Muscle layer of duodenum (tissue), 2 donors: ENCODE results near the gene SFXN5.

Experiments
- H3K27ac ChIP-seq: one replicate; pipeline ENCODE4 v1.7.0; 2013; ENCODE audit warnings: mild to moderate bottlenecking, low read length
- H3K27me3 ChIP-seq: one replicate; pipeline ENCODE4 v1.7.0; 2013; ENCODE audit warnings: low read depth, mild to moderate bottlenecking, control low read depth, low read length
- H3K36me3 ChIP-seq, 2 donors: one replicate each; pipeline ENCODE4 v1.7.0; 2013; ENCODE audit warnings: low read length in 2 of 2, control low read depth in 1 of 2, mild to moderate bottlenecking in 1 of 2; ENCODE audit not compliant: insufficient read depth in 2 of 2, control insufficient read depth in 1 of 2
- H3K4me1 ChIP-seq, 2 donors: one replicate each; pipeline ENCODE4 v1.7.0; 2013; ENCODE audit warnings: low read length in 2 of 2, mild to moderate bottlenecking in 2 of 2, control low read depth in 1 of 2, moderate library complexity in 1 of 2; ENCODE audit not compliant: insufficient read depth in 2 of 2, control insufficient read depth in 1 of 2
- H3K4me3 ChIP-seq, 2 donors: one replicate each; pipeline ENCODE4 v1.7.0; 2013; ENCODE audit warnings: low read length in 2 of 2, low read depth in 1 of 2, mild to moderate bottlenecking in 1 of 2
- H3K9me3 ChIP-seq, 2 donors: one replicate each; pipeline ENCODE4 v1.7.0; 2013; ENCODE audit warnings: low read length in 2 of 2, control low read depth in 1 of 2, mild to moderate bottlenecking in 1 of 2; ENCODE audit not compliant: control insufficient read depth in 1 of 2
- donor health status: healthy.

The SFXN5 gene

DNA sequence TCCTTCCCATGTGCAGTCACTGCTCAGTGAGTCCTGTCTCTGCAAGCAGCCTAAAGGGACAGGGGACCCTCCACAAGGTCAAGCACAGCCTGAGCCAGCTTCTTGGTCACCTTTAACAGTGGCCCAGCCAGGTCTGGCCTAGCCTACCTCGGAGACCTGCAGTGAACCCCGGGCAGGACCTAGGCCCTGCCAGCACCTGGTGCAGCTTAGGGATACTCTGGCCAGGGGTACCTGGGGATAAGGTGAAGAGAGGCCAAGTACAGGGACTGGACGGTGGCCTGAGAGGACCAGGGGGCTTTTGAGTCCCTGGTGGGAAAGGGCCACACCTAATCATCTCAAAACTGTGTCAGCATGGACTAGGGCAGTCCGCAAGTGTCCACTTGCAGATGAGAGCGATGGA, 86.4 kb downstream of the SFXN5 start:
- Histone ChIP-seq H3K27ac (no peak overlapping the region), H3K9me3 (no peaks in the 10 kb centered on the region), H3K4me3 (no peak overlapping the region), H3K4me1 (no peaks in the 10 kb centered on the region), H3K36me3 (peaks cover 0 to 29% of the 10 kb centered on the region in 2 donors), H3K27me3 (no peaks in the 10 kb centered on the region)

GRCh38 chr2:72984172-72984671, 87.3 kb downstream of the SFXN5 start:
- Histone ChIP-seq H3K4me1 (no peaks in the 10 kb centered on the region), H3K27me3 (no peaks in the 10 kb centered on the region), H3K9me3 (no peaks in the 10 kb centered on the region), H3K27ac (no peak overlapping the region), H3K4me3 (no peak overlapping the region), H3K36me3 (peaks cover 0 to 29% of the 10 kb centered on the region in 2 donors)

DNA sequence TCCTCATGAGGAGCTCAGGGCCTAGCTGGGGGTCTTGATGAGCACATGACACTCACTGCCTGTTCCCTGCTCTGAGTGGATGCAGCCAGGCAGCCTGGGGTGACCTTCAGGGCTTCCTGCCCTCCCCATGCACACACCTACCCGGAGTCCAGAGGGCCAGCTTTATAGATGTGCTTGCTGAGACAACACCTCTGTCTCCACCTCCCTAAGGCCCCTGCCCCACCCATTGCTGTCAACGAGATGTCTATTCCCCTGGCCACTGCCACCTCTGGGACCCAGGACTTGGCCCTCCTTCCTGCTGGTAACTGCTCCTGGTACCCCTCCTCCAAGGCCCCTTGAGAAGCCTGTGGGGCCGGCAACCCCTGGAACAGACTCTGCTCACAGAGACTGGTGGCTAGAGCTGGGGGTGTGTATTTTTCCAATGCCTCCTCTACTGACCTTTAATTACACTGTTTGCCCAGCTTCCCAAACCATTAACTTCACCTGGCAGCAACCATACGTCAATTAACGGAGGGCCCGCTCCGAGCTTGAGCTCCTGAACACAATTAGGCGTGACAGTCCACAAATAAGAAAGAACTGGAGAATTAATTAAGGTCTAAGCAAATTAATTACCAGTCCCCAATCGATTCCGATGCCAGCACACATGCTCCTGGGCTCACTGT, 87.9 kb downstream of the SFXN5 start:
- no peaks in the 10 kb centered on the region for H3K27me3 ChIP-seq
- no peak overlapping the region for H3K4me3 ChIP-seq
- H3K4me1 ChIP-seq, result no peaks in the 10 kb centered on the region
- H3K36me3 ChIP-seq, result peaks cover 0 to 24% of the 10 kb centered on the region in 2 donors
- no peak overlapping the region for H3K27ac ChIP-seq
- no peaks in the 10 kb centered on the region for H3K9me3 ChIP-seq

DNA sequence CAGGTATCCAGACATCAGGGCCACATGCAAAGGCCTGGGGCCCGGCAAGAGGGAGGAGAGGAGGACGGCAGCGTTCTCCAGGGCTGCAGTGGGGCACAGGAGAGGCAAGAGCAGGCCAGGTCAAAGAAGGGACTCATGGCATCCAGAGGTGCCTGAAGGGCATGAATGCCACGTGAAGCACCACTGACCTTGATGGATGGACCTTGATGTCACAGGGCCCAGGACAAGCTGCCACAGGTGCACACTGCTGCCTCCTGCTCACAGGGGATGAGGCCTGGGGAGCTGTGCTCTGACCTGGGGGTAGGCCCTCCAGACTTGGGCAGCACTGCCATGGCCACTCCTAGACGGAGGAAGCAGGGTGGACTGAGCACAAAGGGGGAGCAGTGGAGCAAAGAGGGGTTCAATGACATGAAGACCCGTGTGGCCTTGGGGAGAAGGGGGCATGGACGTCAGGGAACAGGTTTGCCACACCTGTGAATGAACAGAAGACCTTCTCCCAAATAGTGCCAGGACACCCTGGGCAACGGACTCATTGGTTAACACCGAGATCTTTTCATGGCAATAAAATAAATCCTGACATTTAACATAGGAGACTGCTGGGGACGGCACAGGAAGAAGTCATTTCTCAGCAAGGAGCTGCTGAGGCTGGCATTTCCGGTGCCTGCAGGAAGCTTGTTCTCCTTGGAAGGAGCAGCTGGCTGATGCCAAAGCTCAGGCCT, 88.6 kb downstream of the SFXN5 start:
- H3K4me3 ChIP-seq, result no peak overlapping the region
- H3K27ac ChIP-seq, result no peak overlapping the region
- no peaks in the 10 kb centered on the region for H3K27me3 ChIP-seq
- no peaks in the 10 kb centered on the region for H3K9me3 ChIP-seq
- no peaks in the 10 kb centered on the region for H3K4me1 ChIP-seq
- peaks cover 0 to 17% of the 10 kb centered on the region in 2 donors for H3K36me3 ChIP-seq

DNA sequence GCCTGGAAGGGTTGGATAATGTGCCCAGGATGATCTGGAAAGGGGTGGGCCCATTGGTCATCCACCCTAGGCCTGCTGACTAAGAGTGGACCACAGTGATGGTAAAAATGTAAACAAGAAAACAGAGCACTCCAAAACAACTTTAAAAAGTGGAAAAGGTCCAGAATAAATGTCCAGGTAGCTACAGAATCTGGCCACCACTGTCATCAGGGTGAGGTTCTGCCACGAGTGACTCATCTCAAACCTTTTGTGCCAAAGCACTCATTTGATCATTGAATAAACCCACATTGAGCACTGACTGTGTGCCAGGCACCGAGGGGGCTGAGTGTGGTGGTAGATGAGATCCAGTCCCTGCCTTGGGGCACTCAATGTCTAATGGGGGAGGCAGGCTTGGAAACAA, 89.3 kb downstream of the SFXN5 start:
- H3K4me1 ChIP-seq, result no peaks in the 10 kb centered on the region
- H3K36me3 ChIP-seq, result peaks cover 0 to 14% of the 10 kb centered on the region in 2 donors
- H3K27ac ChIP-seq, result no peak overlapping the region
- no peaks in the 10 kb centered on the region for H3K27me3 ChIP-seq
- no peak overlapping the region for H3K4me3 ChIP-seq
- H3K9me3 ChIP-seq, result no peaks in the 10 kb centered on the region

- Histone ChIP-seq H3K4me1 (no peaks in the 10 kb centered on the region), H3K27ac (no peak overlapping the region), H3K9me3 (no peaks in the 10 kb centered on the region), H3K36me3 (peaks cover 0 to 14% of the 10 kb centered on the region in 2 donors), H3K4me3 (no peak overlapping the region), H3K27me3 (no peaks in the 10 kb centered on the region)
Measured at GRCh38 chr2:72981536-72981935, 90.0 kb downstream of the SFXN5 start.

GRCh38 chr2:72980535-72981217, 90.8 kb downstream of the SFXN5 start:
- Histone ChIP-seq H3K4me1 (no peaks in the 10 kb centered on the region), H3K36me3 (peaks cover 0 to 7% of the 10 kb centered on the region in 2 donors)

GRCh38 chr2:72979896-72980295, 91.6 kb downstream of the SFXN5 start:
- no peak overlapping the region for H3K27ac ChIP-seq

More at GRCh38 chr2:72980535-72981217, 90.8 kb downstream of the SFXN5 start:
- H3K4me3 ChIP-seq, result no peak overlapping the region
- H3K9me3 ChIP-seq, result no peaks in the 10 kb centered on the region
- H3K27me3 ChIP-seq, result no peaks in the 10 kb centered on the region
- H3K27ac ChIP-seq, result no peak overlapping the region

GRCh38 chr2:72975017-72975416, 96.5 kb downstream of the SFXN5 start:
- Histone ChIP-seq H3K4me3 (no peak overlapping the region), H3K36me3 (no peaks in the 10 kb centered on the region), H3K9me3 (no peaks in the 10 kb centered on the region), H3K4me1 (no peaks in the 10 kb centered on the region), H3K27ac (no peak overlapping the region), H3K27me3 (no peaks in the 10 kb centered on the region)

More at GRCh38 chr2:72979896-72980295, 91.6 kb downstream of the SFXN5 start:
- H3K27me3 ChIP-seq, result no peaks in the 10 kb centered on the region
- no peaks in the 10 kb centered on the region for H3K4me1 ChIP-seq
- H3K4me3 ChIP-seq, result no peak overlapping the region
- no peaks in the 10 kb centered on the region for H3K9me3 ChIP-seq
- H3K36me3 ChIP-seq, result peaks cover 0 to 7% of the 10 kb centered on the region in 2 donors

GRCh38 chr2:72974436-72974754, 97.1 kb downstream of the SFXN5 start:
- H3K9me3 ChIP-seq, result no peaks in the 10 kb centered on the region
- no peaks in the 10 kb centered on the region for H3K27me3 ChIP-seq
- H3K27ac ChIP-seq, result no peak overlapping the region
- no peaks in the 10 kb centered on the region for H3K4me1 ChIP-seq
- H3K36me3 ChIP-seq, result no peaks in the 10 kb centered on the region
- no peak overlapping the region for H3K4me3 ChIP-seq

DNA sequence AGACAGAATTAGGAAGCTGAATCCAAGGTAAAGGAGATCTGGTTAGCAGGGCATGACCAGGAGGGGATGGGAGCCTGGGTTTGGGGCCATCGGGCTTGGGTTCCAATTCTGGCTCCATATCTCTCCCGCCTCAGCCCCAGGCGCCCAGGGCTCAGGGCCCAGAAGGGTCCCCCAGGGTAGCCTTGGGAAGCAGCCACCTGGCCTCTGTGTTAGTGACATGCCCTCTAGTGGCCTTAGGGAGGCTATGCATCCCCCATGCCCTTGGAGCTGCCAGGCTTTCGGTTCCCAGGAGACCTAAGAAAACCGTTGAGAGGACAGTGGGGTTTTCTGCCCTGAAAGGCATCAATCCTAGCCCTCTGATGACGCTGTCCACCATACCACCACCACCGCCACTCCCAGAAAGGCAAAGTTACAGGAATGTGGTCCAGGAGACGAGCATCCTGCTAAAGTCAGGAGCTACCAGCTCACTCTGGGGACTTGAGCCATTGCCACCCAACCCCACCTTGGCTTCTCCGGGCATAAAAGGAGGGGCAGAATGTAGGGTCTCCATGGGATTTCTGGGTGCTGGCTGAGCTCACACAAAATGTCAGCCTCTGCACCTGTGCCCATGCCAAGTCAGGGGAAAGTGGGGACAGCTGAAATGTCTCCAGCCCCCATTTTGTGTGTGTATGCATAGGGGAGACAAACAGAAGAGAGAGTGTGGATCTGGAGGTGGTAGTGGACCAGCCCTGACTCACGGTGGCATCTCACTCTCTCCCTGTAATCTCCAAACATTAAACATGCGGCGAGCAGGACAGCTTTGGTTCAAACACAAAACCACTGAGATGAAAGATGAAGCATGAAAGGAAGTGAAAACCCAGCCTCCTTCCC, 97.7 kb downstream of the SFXN5 start:
- H3K9me3 ChIP-seq, result no peaks in the 10 kb centered on the region
- H3K27ac ChIP-seq, result no peak overlapping the region
- no peaks in the 10 kb centered on the region for H3K27me3 ChIP-seq
- no peak overlapping the region for H3K4me3 ChIP-seq
- no peaks in the 10 kb centered on the region for H3K36me3 ChIP-seq
- H3K4me1 ChIP-seq, result no peaks in the 10 kb centered on the region
